ENCODE measurements around the gene NR4A1.

DNA sequence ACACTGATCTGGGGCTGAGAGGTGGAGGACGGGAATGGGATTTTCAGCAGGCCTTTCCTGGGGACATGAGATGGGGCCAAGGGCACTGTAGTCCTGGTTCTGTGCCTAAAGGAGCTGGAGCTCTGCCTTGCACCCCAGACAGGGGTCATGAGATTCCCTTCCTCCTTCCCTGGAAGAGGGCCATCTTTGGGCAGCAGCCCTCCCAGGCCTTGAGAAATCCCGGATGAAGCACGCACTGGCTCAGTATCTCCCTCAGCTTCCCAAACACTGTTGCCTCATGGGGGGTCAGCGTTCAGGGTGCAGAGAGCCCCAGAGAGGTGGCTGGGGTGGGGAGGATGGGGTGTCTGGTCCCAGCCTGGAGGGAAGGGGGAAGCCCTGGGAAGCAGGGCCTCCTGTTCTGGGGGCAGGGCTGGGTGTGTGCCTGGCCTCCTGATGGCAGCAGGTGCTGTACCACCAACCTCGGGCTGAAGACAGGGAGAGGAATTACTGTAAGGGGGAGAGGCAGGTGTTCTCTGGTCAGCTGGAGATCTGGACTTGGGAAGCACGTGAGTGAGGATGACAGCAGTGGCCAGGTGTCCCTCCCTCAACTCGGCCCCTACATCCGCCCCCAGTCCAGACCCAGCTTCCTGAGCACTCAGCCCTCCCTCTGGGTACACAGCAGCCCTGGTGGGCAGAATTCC, 8.4 kb upstream of the NR4A1 start:
- TF ChIP-seq, protein P1, sequence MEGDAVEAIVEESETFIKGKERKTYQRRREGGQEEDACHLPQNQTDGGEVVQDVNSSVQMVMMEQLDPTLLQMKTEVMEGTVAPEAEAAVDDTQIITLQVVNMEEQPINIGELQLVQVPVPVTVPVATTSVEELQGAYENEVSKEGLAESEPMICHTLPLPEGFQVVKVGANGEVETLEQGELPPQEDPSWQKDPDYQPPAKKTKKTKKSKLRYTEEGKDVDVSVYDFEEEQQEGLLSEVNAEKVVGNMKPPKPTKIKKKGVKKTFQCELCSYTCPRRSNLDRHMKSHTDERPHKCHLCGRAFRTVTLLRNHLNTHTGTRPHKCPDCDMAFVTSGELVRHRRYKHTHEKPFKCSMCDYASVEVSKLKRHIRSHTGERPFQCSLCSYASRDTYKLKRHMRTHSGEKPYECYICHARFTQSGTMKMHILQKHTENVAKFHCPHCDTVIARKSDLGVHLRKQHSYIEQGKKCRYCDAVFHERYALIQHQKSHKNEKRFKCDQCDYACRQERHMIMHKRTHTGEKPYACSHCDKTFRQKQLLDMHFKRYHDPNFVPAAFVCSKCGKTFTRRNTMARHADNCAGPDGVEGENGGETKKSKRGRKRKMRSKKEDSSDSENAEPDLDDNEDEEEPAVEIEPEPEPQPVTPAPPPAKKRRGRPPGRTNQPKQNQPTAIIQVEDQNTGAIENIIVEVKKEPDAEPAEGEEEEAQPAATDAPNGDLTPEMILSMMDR (IDR thresholded peaks at IDR 0.05; ENCODE audit: low read depth, low read length, poor library complexity, severe bottlenecking), result no peak
- TF ChIP-seq EZH2phosphoT487 (IDR thresholded peaks at IDR 0.05; ENCODE audit: borderline replicate concordance, low read length), result no peak

Measured in DOHH2 (cell line).